HG03460 (cell line): ENCODE measurements around the gene POPDC2.
"Not testable (repeated sequence)": the region's sequence is repeated elsewhere in the genome, so short reads cannot be mapped to it uniquely, and the experiment has no call there.

ENCODE experiments used
- ATAC-seq: cut with Tn5 transposase; IDR thresholded peaks from one replicate; pipeline ENCODE4 v1.9.1; 2021; ENCODE audit not compliant: unreplicated experiment

Gene POPDC2

DNA sequence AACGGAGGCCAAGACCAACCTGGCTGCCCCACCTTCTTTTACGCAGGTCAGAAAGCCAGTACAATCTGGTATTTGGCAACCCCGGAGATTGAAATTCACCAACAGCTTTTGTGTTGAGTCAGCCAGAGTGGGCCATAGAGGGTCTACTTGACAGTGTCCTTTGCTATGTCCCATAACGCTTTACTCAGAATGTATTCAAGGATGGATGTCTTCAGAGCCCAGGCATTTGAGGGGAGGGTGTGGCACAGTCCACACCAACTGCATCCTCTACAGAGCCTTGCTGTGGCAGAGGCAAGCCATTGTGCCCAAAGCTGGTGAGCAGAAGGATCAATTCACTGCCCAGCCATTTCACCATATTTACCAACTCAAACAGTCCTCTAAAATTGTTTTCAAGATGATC lies 44.3 kb downstream of the POPDC2 start:
- no peak for ATAC-seq

DNA sequence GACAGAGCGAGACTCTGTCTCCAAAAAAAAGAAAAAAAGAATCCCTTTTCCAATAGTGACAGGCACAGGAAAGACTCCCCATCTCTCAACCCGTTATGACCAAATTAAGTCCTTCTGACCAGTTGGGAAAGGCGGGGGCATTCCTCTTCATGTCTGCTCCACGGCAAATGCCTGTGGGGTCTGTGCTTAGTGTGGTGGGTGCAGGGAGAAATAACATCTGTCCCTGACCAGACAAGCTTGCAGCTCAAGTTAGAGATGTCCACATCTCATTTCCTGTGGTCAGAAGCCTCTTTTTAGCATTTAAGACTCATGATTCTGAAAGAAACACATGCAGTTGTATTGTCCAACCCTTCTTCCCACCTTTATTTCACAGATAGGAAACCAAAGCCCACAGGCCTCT lies 46.5 kb downstream of the POPDC2 start:
- no peak for ATAC-seq

DNA sequence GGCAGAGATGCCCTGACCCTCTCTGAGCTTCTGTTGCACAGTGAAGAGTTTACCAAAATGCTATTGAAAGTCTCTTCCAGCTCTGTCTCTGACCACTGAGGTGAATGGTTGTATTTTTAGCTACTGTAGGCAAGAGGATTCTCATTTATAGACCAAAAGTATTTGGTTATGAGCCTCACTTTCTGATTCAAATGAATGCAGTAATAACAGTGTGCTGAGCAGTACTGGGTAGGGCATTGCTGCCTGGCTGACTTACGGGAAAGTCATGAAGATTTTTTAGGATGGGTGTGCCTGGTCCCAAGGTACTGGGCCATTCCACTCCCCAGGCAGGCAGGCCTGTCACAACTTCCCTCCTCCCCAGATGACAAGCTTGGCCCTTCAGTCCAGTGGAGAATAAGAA lies 47.2 kb downstream of the POPDC2 start:
- no peak for ATAC-seq

DNA sequence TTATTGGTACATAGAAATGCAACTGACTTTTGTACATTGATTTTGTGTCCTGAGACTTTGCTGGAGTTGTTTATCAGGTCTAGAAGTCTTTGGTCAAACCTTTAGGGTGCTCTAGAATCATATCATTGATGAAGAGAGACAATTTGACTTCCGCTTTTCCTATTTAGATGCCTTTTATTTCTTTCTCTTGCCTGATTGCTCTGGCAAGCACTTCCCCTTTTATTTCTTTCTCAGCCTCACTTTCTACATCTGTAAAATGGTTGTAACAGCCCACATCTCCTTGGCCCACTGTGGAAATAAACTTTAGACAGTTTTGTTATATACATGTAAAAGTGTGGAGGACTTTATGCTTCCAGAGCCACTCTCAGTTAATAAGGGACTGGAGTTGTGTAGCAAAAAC lies 48.7 kb downstream of the POPDC2 start:
- ATAC-seq: no peak

DNA sequence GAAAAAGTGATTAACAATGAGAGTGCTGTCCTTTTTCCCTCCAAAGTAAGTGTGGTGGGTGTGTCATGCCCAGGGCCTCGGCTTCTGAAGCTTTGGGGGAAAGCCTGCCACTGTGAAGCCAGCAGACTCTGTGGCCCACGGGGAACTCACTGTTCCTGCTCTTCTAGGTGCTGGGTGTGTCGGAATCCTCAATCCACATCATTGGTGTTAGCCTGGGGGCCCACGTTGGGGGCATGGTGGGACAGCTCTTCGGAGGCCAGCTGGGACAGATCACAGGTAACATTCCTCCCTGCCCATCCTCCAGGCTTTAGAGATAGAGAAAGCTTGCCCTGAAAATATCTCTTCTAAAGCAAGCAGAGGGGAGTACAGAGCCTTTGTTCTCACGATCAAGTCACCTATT lies 51.1 kb downstream of the POPDC2 start:
- no peak for ATAC-seq

DNA sequence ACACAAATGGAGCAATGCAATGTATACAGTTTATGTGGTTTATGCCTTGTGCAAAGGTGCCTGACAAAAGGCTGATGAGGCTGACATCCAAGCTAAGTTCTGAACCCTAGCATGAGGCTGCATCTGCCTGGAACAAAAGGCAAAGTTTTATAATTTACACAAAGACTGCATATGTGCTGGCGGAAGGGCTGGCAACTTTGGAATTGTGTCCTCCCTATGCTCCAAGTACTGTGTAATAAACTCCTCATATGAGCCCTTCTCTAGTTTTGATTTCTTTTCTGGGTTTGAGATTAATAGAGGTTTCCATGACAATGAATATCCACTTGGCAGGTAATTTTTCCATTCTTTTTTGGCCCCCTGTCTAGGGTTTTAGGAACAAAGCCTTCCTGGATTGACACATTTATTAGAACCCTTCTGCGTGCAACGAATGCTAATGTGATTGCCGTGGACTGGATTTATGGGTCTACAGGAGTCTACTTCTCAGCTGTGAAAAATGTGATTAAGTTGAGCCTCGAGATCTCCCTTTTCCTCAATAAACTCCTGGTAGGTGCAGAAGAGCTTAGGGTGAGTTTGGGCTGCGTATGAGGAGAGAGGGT lies 51.9 kb downstream of the POPDC2 start:
- ATAC-seq: no peak

DNA sequence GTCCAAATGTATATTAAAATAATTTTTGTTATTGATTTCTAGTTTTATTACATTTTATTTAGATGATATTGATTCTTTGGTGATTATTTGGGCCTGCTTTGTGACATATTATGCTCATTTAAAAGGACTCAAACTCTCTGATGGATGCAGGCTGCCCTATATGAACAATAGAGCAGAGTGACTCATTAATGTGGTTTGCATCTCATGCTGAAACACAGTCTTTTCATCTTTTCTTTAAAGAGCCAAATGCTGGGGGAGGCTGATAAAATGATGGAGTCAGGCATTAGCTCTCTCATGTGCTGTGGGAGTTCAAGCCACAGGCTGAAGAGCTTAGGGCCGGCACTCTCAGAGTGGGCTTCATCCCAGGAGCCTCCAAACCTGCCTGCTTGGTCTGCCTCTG lies 55.5 kb downstream of the POPDC2 start:
- ATAC-seq: no peak

DNA sequence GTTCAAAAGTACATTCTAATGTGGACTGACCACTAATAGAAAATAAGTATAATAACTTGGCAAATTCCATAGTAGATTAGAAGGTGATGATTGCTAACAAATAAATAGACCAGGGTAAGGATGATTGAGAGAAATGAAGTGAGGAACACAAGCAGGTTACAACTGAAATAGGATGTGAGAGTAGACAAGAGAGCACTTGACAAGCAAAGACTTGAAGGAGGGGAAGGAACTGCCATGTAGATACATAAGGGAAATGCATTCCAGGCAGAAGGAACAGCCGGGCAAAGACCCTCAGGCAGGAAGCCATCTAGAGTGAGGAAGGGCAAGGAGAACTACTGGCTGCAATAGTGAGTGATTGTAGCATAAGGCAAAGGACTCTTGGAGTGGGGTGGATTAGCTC lies 57.7 kb downstream of the POPDC2 start:
- no peak for ATAC-seq

DNA sequence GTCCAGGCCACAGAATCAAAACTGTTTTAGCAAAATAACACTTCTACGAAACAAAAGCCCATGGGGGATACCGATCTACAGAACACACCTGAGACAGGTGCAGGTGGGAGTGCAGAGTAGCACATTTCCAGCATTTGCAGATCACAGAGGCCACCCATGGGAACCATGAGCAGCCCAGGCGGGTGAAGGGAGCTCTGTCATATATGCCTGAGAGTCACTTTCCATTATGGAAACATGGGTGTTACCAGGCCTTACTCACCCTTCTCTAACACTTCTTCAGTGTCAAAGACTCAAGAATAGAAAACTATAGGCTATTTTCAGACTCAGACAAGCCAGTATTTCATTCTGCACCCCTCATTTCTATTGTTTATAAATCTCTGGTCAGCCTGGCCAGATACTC lies 59.2 kb downstream of the POPDC2 start:
- ATAC-seq: no peak

DNA sequence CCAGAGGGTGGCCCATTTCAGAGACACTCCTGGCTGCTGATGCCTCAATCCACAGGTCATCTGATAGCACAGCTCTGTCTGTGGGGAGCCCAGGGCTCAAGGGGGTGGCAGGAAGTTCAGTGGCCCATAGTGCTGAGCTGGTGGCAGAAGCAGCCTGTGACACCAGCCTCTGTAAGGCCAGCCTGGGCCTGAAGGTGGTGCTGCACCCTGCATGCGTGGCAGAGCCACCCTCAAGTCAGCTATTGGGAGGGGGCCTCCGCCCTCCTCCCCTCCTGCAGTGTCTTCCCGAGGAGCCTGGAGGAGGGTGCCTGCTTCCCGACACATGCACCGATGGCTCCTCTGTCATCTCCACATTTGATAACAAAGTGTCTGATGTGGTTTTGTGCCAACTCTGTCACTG lies 59.7 kb downstream of the POPDC2 start:
- ATAC-seq: peak; percentile 58

DNA sequence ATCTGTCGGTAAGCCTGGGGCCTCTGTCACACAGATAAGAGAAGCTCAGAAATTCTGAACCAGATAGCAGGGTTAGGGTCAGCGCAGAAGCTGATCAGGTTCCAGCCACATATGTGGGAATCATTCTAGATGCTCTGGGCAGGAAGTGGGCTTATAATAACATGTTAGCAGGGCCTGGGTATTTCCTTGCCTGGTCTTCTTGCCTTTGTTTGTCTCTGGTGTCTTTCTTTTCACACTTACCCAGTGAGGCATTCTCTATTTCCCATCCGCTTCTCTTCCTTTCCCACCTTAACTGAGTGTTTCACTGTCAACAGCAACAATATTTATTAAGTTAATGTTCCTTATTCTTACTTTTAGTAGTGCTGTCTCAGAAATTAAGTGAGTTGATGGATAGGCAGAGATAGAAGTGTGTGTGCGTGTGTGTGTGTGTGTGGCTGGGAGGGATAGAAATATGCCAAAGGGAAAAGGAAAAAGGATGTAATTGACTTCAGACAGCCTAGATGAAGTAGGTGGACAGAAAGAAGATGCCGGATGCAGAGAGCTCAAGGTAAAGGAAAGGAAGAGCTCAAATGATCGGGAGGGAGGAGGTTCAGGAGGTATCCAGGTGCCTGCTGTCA lies 60.7 kb downstream of the POPDC2 start:
- ATAC-seq: no peak

DNA sequence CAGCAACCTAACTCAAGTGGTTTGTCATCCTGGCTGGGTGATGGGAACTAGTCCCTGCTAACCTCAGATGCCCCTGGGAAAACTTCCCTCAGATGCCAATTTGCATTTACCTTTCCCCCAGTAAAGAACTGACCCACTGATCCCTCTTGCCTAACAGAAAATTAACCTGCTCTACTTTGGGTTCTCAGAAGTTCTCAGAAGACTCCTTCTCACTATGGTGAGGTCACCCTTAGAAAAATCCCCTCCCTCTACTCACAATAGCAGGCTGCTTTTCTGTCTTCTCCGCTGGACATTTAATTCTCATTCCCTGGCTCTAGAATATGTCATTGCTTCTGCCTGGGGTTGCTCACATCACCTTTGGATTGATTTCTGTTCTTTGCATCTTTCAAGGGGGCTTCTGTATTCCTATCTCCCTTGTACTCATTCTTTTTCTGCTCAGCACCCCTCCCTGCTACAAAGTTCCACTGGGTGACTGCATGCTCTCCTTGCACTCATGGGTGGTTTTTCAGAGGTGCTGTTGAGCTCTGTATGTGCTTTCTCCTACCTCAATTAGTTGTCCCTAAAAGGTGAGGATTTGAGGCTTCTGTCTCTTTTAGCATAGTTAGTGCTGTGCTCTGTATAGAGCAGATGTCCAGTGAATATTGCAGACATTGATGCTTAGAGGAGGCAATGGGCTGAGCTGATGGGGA lies 61.8 kb downstream of the POPDC2 start:
- peak; percentile 53 for ATAC-seq

DNA sequence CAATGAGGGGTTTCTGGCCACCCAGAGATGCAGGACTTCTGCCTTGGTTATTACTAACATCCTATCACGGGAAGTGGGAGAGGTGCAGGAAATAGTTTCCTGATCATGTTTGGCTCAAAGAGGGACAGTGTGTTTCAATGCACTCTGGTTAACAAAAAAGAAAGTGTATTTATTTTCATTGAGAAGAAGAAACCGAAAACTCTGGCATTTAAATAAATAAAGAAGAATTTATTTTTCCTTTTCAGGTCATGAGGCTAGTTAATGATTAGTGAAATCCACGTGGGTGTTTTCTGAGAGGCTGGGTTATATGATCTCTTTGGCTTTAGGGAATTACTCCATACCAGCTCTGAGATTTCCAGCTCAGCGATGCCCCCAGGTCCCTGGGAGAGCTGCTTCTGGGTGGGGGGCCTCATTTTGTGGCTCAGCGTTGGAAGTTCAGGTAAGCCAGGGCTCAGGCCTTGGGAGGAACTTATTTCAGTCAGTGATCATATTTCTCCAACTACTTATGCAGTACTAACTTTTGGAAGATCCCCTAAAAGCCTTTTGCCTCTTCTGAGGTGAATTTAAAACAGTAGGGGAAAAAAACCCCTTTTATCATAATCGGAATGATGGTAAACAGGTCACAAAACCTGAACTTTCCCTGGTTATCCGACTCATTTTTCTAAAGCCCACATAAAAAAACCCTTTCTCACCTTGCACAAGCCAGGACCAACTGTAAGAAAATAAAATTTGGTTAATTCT lies 62.7 kb downstream of the POPDC2 start, which contains the start of gene PLA1A:
PLA1A (plus strand) TSS at position 338 of the 741 bp plus-strand sequence; CDS start at position 367, 29 bp downstream.
- ATAC-seq: no peak

DNA sequence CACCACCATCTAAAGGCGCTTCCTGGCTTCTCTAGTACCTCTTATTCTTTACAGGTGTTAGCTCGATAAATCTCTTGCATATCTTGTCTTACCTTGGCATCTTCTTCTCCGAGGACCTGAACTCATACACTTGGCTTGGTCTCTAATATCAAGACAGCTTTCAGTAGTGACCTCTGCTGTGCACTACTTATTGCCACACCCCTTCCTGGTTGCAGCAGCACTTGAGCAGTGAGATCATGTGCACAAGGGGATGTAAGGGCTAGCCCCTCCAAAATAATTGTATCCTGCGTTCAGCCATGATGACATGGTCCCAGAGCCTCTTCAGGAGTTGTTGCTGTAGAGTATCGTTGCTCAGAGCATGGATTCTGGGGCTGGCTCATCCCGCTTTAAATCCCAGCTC lies 64.0 kb downstream of the POPDC2 start:
- no peak for ATAC-seq

DNA sequence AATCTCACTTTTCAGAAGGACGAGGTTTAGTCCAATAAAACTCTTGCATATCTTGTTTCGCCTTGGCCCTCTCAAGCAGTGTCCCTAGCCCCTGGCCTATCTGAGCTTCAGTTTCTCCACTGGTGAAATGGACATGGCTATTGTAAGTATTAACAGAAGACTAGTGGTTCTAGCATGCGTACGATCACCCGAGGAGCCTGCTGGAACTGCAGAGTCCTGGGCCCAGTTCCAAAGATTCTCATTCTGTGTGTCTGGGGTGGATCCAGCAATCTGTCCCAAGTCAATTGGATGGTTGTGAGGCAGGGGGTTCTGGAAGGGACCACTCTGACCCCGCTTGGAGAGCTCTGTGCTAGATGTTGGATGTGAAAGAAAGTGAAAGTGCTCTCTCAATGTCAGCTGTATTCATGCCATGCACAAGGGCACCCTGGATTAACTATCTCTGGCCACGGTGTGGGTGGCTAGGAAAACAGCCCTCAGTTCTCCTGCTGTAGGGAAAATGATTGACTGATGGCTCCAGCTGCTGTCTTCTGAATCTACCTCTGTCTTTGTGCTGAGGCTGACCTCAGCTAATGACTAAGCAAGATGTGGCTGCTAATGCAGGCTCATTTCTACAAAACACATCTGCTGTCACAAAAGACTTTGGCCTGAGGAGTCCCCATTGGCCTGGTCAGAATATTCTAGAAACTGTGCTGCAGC lies 64.6 kb downstream of the POPDC2 start:
- no peak for ATAC-seq

DNA sequence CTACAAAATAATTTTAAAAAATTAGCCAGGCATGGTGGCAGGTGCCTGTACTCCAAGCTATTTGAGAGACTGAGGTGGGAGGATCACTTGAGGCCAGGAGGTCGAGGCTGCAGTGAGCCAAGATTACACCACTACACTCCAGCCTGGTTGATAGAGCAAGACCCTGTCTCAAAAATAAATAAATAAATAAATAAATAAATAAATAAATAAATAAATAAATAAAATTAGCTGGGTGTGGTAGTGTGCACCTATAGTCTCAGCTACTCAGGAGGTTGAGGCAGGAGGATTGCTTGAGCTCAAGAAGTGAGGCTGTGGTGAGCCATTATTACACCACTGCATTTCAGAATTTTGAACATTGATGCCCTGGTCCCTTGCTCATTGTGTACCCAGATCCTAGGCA lies 65.5 kb downstream of the POPDC2 start:
- not testable (repeated sequence) for ATAC-seq

DNA sequence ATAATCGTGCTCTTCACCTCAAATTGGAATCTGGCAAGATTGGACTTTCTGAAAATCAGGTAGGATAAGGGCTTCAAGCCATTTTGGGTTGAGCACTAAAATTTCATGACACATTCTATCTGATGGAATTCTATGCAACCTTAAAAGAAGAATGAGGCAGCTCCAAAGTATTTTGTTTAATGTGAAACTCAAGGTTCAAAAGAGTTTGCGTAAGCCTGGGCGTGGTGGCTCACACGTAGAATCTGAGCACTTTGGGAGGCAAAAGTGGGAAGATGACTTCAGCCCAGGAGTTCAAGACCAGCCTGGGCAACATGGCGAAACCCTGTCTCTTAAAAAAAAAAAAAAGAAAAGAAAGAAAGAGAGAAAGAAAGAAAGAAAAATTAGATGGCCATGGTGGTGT lies 66.3 kb downstream of the POPDC2 start:
- ATAC-seq: no peak

DNA sequence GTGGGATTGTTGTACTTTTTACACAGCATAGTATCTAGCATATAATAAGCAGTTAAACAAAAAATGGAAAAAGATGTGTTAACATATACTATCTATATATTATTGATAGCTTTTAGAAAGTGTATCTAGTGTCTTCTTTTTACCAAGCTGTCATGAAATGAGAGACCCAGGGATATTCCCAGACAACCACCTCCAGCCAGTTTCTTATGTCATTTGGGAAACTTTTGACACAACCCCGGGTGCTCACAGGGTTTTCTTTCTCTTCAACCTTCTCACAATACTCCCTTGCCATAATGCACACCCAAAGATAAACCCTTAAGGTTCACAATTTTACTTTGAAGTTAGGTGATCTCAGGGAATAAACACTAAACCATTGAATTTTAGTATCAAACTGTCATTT lies 67.5 kb downstream of the POPDC2 start:
- no peak for ATAC-seq
